ENCODE results near the gene CFD.

The CFD gene

GRCh38 chr19:884420-885211 is 25.2 kb downstream of the CFD start:
- DNase-seq (ENCODE audit: extremely low read depth, low read depth), result no peak
- TF ChIP-seq, protein P1, sequence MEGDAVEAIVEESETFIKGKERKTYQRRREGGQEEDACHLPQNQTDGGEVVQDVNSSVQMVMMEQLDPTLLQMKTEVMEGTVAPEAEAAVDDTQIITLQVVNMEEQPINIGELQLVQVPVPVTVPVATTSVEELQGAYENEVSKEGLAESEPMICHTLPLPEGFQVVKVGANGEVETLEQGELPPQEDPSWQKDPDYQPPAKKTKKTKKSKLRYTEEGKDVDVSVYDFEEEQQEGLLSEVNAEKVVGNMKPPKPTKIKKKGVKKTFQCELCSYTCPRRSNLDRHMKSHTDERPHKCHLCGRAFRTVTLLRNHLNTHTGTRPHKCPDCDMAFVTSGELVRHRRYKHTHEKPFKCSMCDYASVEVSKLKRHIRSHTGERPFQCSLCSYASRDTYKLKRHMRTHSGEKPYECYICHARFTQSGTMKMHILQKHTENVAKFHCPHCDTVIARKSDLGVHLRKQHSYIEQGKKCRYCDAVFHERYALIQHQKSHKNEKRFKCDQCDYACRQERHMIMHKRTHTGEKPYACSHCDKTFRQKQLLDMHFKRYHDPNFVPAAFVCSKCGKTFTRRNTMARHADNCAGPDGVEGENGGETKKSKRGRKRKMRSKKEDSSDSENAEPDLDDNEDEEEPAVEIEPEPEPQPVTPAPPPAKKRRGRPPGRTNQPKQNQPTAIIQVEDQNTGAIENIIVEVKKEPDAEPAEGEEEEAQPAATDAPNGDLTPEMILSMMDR (IDR thresholded peaks at IDR 0.05; ENCODE audit: low read depth, low read length), result no peak

- no peak for DNase-seq (ENCODE audit: extremely low read depth, low read depth)
- TF ChIP-seq, protein P1 (IDR thresholded peaks at IDR 0.05; ENCODE audit: low read depth, low read length), result no peak
Measured at GRCh38 chr19:885536-886224, 26.2 kb downstream of the CFD start.

DNA sequence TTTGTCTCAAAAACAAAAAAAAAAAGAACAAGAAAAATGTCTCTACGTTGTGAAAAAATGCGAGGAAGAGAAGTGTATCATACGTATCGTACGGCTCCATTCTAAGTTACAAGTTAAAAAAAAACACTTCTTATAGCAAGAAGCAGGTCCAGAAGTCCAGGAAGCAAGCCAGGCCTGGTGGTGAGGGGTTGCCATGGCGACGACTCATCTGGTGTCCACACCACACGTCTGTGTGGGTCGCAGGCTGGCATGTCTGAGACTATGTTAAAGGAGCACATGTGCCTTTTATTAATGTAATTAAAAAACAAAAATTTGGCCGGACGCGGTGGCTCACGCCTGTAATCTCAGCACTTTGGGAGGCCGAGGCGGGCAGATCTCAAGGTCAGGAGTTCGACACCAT is 27.6 kb downstream of the CFD start:
- peak; percentile 44 for DNase-seq (ENCODE audit: extremely low read depth, low read depth)

GRCh38 chr19:887599-887998 is 28.1 kb downstream of the CFD start:
- TF ChIP-seq, protein P1 (IDR thresholded peaks at IDR 0.05; ENCODE audit: low read depth, low read length), result no peak
- DNase-seq (ENCODE audit: extremely low read depth, low read depth), result no peak

More for the DNA sequence above, 27.6 kb downstream of the CFD start:
- TF ChIP-seq, protein P1 (IDR thresholded peaks at IDR 0.05; ENCODE audit: low read depth, low read length), result no peak

DNA sequence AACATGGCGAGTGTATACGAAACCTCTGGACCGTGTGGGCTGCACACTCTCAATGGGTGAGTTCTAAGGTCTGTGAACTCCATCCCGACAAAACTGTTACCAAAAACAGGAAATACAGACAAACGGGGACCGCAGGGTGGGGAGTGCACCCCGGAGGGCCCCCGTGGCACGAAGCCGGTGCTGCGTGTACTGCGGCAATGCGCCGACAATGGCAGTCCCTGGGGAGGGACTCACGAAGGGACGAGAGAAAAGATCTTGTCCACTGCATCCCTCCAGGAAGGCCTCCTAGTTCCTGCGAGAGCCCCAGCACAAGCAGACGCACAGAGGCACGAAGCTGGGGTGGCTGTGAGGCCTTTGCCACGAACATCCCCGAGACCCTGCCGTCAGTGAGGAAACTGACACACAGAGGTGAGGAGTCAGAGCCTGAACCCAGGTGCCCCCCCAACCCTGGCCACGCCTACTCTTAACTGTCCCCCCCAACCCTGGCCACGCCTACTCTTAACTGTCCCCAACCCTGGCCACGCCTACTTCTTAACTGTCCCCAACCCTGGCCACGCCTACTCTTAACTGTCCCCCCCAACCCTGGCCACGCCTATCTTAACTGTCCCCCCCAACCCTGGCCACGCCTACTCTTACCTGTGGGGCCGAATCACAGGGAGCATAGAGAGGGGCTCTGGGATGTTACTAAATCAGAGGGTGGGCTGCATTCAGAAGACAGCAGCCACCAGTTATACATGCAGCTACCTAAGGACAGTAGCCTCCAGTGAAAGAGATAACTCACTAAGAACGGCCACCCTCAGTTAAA is 29.3 kb downstream of the CFD start:
- no peak for DNase-seq (ENCODE audit: extremely low read depth, low read depth)
- TF ChIP-seq, protein P1 (IDR thresholded peaks at IDR 0.05; ENCODE audit: low read depth, low read length), result no peak

- TF ChIP-seq, protein P1 (IDR thresholded peaks at IDR 0.05; ENCODE audit: low read depth, low read length), result no peak
- DNase-seq (ENCODE audit: extremely low read depth, low read depth), result no peak
Measured at GRCh38 chr19:889662-890295, 30.3 kb downstream of the CFD start.

Measured in AG09319 (cell line).